Activated T-cell treated with anti-CD3 and anti-CD28 coated beads for 1 hour (primary cell): Measurements from ENCODE around the gene HIRIP3.
"Not testable (repeated sequence)": the region's sequence is repeated elsewhere in the genome, so short reads cannot be mapped to it uniquely, and the experiment has no call there.

Experiments
- DNase-seq: peaks from one replicate; pipeline ENCODE4 v3.0.0-alpha.2; 2020; ENCODE audit warnings: low read depth

The HIRIP3 gene

GRCh38 chr16:29959821-29960220, 35.6 kb downstream of the HIRIP3 start:
- DNase-seq = not testable (repeated sequence)

GRCh38 chr16:29959293-29959692, 36.1 kb downstream of the HIRIP3 start:
- DNase-seq = no peak

GRCh38 chr16:29958756-29959155, 36.7 kb downstream of the HIRIP3 start:
- DNase-seq = no peak

- no peak for DNase-seq
These were observed 43.6 kb downstream of the HIRIP3 start for GRCh38 chr16:29951625-29952365.

GRCh38 chr16:29950806-29951461, 44.5 kb downstream of the HIRIP3 start:
- DNase-seq = no peak

- DNase-seq = no peak
These were observed 47.5 kb downstream of the HIRIP3 start for GRCh38 chr16:29947897-29948296.

GRCh38 chr16:29943846-29944799, 51.3 kb downstream of the HIRIP3 start:
- no peak for DNase-seq
